HG02763 (cell line): Measurements from ENCODE around the gene SLC2A4RG.

Experiments
- ATAC-seq: cut with Tn5 transposase; IDR thresholded peaks from one replicate; pipeline ENCODE4 v1.9.1; 2021; ENCODE audit warnings: mild to moderate bottlenecking, moderate library complexity; ENCODE audit not compliant: unreplicated experiment

The SLC2A4RG gene

DNA sequence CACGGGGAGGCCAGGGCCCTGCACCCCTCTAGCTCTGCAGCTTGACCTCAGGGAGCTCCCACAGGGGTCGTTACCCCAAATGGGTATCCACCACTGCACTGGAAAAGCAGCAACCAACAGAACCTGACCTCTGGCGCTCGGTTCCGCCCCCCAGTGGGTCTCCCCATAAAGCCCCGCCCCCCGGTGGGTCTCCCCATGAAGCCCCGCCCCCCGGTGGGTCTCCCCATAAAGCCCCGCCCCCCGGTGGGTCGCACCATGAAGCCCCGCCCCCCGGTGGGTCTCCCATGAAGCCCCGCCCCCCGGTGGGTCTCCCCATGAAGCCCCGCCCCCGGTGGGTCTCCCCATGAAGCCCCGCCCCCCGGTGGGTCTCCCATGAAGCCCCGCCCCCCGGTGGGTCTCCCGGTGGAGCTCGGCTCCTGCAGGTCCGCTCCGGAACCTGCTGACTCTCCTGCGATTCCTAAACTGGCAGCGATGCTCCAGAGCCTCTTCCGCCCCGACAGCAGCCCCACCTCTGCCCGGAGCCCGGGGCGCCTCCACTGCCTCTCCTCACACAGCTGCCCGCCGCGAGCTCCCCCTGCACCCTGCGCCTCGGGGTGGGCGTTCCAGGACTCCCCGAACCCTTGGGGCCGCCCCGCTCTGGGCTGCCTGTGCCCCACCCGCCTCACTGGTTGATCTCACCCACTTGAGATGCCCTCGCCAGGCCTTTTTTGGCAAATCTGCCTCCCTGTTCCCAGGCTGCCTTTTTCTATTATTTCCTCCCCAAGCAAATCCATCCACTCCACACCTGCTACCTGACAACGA is 12.1 kb downstream of the SLC2A4RG start:
- ATAC-seq: no peak

DNA sequence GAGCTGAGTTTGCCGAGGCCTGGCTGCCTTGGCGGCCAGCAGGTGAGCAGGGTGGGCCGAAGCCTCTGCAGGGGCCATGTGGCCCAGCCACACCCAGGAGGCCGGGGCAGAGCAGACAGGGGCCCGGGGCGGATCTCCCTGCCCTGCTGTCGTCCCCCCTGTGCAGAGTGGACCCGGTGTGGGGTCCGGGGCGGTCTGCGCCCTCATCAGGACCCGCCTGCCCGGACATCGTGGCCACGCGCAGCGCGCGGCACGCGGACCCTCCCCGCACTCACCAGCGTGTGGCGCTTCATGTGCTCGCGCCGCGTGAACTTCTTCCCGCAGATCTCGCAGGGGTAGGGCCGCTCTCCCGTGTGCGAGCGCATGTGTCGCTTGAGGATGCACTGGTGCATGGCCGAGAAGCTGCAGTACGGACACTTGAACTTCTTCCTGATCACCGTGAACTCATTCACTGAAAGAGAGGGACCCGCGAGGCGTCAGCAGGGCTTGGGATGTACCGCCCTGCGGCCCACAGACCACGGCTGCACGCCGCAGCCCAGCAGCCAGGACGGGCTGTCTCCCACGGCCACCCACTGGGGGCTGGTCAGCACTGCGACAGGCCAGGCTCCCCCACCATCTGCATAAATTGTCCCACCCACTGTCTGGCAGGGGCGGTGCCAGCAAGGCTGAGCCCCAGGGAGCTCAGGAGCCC is 13.0 kb downstream of the SLC2A4RG start:
- no peak for ATAC-seq

DNA sequence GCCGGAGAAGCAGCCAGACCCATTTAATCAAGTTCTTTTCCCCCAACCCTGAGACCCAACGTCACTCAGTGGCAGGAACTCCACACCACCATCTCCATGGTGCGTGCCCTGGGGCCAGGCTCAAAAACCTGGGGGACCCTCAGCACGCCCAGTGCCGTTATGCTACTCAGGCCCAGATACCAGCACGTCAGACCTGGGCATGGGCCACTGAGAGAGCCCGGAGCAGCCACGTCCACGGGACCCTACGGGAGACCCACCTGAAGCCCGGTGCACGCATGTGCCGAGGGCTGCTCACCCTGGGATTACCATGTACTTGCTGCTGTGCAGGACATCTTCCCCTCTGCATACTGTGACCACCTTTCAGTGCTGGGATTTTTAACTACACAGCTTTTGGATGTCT is 13.8 kb downstream of the SLC2A4RG start:
- no peak for ATAC-seq

DNA sequence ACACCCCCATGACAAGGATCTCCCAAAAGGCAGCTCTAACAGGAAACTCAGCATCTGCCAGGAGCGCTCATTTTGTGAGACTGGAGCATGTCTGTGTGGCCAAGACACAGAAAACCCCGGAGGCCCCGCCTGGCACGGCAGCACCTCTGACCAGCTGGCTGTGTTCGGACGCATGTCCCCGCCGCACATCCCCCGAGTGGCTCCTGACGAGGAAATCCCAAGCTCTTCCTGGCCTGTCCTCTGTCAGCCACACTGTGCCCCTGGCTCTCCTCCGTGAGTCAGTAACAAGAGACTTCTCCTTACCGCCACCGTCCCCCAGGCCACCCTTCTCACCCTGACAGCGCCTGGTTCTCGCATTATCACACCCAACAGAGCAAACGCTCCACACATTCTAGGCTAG is 14.4 kb downstream of the SLC2A4RG start:
- ATAC-seq: no peak

DNA sequence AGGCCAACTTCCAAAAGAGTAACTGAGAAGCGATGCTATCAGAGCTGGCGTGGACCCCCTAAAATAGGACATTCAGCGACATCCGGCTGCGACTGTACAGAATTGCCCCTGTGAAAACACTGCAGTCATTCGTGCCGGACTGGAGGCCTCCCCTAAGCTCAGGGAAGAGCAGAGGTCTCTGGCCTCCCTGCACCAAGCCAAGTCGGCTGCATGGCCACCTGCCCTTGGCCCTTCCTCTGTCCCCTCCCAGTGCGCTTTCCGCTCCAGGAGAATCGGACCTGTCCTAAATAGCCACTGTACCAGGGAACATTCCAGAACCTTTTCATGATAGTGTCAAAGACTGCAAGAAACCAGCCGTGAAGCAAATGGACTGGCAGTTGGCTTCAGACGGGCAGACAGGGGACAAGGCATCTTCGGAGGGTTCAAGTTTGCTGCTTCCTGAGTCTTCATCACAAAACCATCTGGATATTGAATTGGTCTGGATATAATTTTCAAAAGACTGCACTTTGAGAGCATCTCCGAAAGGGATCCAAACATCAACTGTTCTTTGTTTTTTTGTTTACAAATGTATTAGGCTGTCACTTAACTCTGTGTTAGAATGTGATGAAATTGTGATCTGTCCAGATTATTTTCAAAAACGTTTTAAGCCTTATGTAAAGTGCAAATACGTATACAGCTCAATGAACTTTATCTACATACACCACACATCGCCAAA is 16.5 kb downstream of the SLC2A4RG start:
- ATAC-seq: no peak

DNA sequence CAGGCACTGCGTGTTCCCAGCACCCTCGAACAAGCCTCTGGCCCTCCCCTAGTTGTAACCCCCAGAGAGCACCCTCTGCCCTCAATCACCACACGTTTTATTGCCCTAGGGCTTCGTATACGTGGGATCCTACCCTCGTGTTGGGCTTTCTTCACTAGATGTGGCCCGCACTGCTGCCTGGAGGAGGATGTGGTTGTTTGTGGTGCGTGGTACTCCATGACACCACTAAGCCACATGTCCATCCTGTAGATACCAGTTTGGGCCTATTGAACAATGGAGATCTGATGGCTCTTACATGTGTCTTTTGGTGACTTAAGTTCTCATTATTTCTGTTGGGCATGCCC is 17.0 kb downstream of the SLC2A4RG start:
- no peak for ATAC-seq

DNA sequence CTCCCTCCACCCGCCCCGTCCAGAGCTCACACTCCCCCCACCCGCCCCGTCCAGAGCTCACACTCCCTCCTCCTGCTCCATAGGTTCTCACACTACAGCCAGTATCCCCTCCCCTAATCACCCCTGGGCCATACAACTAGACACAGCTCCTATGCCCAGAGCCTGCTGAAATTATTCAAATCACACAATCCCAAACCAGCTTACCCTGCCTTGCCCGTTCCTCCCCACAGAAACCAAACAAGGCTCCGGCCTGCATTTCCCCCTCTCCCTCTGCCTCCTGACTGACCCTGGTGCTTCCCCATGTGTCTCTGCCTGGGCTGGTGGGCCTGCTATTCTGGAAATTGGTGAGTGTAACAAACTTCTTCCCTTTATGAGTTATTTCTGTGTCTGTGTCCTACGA is 18.6 kb downstream of the SLC2A4RG start:
- ATAC-seq: no peak

DNA sequence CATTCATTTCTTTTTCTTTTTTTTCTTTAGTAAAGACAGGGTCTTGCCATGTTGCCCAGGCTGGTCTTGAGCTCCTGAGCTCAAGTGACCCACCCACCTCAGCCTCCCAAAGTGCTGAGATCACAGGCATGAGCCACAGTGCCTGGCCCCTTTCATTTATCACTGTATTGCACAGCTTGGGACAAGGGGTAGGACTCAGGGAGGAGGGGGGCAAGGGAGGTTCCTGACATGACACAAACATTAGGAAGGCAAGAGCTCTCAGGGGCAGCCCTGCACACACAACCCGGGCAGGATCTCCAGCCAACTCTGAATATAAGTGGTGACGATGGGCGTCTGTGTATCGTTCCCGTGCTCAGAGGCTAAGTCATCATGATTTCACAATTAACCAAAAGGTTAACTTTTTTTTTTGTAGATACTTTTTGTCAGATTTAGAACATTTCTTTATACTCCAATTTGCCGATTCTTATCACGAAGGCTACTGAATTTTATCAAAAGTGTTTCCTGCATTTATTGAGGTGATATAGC is 19.9 kb downstream of the SLC2A4RG start:
- no peak for ATAC-seq

DNA sequence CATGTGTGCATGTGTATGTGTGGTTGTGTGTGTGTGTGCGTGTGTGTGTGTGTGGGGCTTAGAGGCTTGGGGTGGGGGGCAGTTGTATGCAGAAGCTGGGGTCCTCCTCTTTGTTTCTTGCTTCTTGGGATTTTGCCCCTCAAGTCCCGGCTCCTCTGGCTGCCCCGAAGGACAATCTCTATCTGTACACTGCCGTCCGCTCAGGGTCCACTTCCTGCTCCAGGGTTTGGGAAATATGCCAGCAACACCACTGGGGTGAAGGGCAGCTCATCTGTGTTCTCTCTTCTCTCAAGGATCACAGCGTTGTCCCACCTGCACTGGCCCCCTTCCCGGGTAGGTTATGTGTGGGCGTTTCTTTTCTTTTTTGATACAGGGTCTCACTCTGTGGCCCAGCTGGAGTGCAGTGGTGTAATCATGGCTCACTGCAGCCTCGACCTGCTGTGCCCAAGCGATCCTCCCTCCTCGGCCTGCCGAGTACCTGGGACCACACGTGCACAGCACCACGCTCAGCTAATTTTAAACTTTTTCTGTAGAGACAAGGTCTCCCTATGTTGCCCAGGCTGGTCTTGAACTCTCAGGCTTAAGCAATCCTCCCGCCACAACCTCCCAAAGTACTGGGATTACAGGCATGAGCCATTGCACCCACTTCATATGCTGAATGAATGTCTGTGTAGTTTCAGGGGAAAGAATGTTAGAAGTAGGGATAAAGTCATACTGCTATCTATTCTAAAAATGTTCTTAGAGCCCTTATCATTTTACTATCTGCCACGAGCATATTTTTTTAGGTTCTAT is 25.7 kb downstream of the SLC2A4RG start:
- ATAC-seq: no peak

DNA sequence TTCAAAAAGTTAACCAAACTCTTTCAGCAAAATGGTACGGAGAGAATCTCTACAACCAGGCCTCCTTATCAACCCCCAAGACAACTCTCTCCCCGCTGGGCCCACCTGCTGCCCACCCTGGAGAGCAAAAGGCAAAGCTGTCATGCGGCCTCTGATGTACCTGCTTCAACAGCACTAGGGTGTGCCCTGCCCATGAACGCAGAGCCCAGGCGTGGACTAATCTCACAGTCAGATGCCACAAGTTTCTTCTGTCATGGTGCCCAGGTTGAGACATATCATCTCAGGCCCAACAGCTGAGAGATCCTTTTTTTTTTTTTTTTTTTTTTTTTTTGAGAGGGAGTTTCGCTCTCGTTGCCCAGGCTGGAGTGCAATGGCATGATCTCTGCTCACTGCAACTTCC is 26.3 kb downstream of the SLC2A4RG start:
- ATAC-seq: no peak

DNA sequence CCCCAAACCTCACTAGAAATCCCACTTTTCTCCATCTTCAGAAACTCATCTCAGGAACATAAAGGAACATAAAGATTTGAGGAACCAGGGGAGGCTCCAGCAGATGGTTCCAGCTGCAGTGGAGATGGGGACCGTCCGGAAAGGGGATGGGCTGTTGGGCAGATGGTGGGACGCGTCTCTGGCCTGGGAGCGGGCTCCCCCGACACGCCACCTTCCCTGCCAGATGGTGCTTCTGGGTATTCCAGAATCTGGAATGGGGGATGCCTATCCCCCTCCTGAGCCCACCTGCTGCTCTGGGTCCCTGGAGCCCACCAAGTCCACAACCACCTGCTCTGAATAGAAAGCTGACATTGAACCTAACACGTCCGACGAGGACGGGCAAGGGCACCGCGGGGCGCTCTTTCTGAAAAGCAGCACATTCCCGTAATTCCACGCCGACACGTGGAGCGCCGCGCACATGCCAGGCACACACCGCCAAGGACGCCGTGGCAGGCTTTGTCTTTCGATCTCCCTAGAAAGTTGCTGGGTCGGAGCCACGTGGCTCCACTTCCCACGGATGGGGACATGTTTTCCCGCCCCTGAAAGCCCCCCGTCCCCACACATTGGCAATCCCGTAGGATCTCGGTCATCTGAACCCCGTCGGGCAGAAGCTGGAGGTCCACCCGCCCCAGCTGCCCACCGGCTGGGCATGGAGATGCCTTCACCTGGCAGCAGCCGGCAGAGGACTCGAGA is 27.3 kb downstream of the SLC2A4RG start:
- no peak for ATAC-seq

DNA sequence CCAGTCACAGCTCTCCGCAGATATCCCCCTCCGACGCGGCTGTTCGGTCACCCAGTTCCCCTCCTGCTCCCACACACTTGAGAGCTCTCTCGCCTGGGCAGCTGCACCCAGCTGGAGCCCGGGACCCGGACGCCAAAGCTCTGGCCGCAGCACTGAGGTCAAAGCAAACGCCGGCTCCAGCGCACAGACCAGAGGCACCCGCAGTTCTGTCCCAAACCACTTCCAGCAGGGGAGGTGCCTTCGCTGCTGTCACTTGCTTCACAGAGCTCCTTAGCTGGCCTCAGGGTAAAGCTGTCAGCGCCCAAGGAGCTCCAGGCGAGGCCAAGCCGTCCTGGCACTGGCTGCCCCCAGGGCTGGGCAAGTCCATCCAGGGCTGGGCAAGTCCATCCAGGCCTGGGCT is 27.9 kb downstream of the SLC2A4RG start:
- ATAC-seq: no peak

DNA sequence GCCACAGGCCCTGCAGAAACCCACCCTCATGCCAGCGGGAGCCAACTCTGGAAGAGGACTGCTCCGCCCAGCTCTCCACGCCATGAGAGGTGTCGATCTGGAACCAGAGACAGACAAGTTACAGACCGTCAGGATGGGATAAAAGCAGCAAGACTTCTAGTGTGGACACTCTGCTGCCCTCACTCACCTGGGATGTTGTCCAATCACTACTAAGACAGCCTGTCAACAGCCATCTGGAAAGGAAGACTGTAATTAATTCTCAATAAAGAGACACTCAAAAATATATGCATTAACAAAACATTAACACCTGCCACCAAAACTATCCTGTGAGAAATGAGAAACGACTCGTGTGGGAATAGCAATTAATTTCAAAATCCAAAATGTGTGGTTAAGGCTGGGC is 28.3 kb downstream of the SLC2A4RG start:
- ATAC-seq: no peak

DNA sequence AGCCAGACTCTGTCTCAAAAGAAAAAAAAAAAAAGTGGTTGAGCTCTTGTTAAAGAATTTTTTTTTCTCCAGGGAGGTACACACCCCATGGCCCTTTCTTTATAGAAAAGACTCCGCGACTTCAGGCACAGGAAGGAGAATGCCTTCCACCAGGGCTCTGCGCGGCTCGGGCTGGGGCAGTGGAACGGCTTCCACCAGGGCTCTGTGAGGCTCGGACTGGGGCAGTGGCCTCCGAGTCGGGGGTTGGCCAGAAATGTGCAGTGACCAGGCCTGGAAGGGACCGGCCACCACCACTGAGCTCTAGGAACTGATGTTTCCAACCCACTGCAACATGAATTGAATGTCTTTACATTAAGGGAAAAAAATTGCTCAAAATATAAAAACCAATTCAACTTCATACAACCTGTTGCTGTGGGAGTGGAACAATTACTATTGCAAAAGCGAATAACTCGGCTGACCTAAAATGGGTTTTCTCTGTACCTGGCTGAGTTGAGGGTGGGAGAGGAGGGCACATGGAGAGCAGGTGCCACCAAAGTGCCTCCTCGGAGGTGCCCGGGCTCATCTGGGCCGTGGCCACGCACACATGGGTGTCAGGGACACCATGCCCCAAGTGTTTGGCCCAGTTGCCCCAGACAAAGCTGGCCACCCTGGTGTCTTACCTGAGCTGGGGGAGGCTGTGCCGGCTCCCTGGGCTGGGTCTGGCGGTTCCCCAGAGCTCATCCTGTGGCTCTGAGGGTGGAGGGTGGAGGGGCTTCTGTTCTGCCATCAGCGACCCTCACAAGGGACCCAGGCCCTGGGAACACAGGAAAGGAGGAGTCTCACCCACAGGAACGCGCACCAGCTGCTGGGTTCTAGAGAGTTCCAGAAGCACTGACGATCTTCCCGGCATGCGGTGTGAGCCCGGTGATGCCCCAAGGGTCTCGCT is 29.3 kb downstream of the SLC2A4RG start:
- ATAC-seq: no peak

DNA sequence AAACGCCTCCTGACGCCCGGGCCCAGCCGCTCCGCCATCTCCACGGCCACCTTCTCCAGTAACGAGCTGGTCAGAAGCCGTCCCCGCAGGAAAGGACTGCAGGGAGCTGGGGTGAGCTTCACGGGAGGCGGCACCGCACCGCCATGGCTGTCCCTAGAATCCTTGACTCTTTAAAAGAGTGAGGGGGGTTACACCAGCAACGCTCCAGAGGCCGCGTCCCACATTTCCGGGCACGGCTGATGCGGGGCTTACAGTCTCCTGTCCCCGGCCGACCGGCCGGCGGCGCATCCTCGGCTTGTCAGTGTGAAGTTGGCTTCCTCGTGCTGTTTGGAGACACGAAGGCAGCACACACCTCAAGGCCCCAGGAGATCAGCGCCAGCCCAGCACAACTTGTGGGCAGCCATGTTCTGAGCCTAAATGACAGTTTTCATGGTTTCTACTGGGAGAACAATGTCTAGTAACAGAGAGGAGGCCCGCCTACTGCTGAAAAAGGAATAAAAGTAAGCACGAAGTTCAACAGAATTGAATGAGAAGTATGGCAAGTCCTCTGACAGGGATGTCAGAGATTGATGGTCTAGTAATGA is 30.4 kb downstream of the SLC2A4RG start:
- no peak for ATAC-seq

DNA sequence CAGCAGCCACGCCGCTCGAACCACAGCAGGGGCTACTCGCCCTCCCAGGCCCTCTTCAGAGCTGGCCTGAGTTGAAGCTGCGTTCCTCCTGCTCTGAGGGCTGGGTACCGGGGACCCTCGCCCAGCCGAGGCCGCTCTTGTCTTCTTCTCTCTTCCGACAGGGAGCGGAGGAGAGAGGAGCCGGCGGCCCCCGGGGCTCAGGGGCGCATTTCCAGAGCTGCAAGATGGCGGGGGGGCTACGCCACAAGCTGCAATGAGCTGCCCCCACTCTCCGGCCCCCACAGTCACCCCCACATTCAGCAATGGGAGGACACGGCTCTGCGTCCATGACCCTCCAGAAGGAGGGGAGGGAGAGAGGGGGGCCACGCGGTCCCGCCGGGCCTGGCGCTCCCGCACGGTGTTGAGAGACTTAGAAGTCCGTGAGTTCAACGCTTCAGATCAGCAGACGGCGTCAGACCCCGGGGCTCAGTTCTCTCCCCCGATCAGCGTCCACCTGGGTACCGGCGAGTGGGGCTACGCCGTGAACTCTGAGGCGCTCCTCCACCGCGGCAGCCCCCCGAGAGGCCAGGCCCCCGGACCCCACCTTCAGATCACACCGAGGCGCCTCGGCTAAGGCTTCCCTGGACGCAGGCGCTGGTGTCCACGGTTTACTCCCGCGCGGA is 31.6 kb downstream of the SLC2A4RG start:
- no peak for ATAC-seq

DNA sequence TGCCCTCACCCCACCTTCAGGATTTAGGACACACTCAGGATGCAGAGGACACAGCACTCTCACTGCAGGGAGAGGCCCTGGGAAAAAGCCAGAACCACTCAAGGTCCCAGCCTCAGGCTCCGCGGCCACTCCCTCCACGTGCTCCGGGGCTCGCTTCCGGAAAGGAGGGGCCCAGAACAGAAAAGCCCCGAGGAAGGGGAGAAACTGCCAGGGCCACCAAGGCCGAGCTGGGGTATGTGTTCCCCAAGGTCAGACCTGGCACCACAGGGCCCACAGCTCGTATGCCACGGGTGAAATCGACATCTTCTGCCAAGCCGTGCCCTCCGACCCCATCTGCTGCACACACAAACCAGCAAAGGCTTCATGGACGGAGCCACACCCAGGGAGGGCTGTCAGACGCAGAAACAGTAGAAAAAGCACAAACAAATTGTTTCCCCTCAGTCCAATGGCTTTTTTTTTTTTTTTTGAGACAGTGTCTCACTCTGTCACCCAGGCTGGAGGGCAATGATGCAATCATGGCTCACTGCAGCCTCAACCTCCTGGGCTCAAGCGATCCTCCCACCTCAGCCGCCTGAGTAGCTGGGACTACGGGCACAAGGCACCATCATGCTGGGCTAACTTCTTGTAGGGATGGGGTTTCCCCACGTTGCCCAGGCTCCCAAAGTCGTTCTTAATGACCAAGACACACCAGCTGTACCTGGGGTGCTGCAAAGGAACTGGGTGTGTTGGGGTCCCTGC is 33.4 kb downstream of the SLC2A4RG start:
- no peak for ATAC-seq
